Measurements from ENCODE around the gene OLFM4.

Gene OLFM4

DNA sequence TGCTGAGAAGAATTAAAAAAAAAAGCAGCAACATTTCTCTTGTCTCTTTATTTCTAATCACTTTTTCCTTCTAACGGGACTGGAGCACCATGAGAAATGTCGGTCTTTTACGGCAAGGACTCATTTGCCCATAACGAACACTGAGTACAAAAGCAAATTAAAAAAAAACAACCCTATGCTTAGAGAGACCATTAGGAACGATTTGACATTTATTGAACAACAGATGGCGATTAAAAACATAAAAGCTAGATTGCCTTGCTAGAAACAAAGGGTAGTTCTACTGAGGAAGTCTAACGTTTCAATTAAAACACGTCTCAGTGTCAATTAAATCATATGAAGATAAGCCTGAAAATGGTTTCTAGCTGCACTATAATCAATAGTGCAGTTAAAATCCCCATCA, 51.1 kb downstream of the OLFM4 start:
- no peak overlapping the region for H3K4me3 ChIP-seq (ENCODE audit: low read depth, low read length)
- no peak for TF ChIP-seq CTCF (IDR thresholded peaks at IDR 0.05; ENCODE audit: borderline replicate concordance, insufficient read depth, low read depth, low read length)

GRCh38 chr13:53088871-53089270, 60.3 kb downstream of the OLFM4 start:
- no peak for TF ChIP-seq CTCF (IDR thresholded peaks at IDR 0.05; ENCODE audit: borderline replicate concordance, insufficient read depth, low read depth, low read length)

DNA sequence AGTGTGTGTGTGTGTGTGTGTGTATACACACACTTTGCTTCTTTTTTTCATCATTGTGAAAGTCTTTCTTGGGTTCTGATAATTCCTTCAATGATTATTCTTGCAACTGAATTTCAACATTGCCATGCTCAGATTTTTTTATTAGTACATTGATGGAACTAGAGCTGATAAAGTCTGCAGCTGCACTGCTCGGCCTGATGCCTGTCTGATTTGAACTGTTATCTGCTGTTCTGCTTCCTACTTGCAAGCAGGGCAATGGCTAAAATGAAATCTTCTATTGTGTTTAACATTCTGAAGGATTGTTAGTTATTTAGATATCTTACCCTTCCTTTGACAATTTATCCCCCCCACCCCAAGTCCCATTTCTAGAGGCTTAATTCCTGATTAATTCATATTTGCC, 61.3 kb downstream of the OLFM4 start:
- TF ChIP-seq CTCF (IDR thresholded peaks at IDR 0.05; ENCODE audit: borderline replicate concordance, insufficient read depth, low read depth, low read length), result no peak
- H3K4me3 ChIP-seq (ENCODE audit: low read depth, low read length), result no peak overlapping the region

More at GRCh38 chr13:53088871-53089270, 60.3 kb downstream of the OLFM4 start:
- no peak overlapping the region for H3K4me3 ChIP-seq (ENCODE audit: low read depth, low read length)

GRCh38 chr13:53090461-53090860, 61.8 kb downstream of the OLFM4 start:
- no peak for TF ChIP-seq CTCF (IDR thresholded peaks at IDR 0.05; ENCODE audit: borderline replicate concordance, insufficient read depth, low read depth, low read length)
- no peak overlapping the region for H3K4me3 ChIP-seq (ENCODE audit: low read depth, low read length)

DNA sequence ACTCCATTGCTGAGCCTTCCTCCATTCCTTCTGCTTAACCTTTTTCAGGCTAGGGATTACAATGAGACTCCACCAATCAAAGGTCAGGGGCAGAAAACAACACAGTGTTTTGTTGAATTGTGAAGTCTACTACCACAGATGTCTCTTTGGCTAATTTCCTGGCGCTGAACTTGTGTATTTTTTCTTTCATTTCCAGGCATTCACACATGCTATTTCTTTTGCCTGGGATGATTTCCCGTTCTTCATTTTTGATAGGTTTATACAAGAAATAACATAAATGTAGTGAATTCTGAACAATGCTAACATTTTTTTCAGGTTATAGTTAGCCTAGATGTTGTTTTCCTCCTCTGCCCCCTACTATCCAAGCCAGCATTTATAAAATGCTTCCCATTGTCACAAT, 64.3 kb downstream of the OLFM4 start:
- H3K4me3 ChIP-seq (ENCODE audit: low read depth, low read length), result no peak overlapping the region
- TF ChIP-seq CTCF (IDR thresholded peaks at IDR 0.05; ENCODE audit: borderline replicate concordance, insufficient read depth, low read depth, low read length), result no peak

GRCh38 chr13:53098455-53098854, 69.8 kb downstream of the OLFM4 start:
- TF ChIP-seq CTCF (IDR thresholded peaks at IDR 0.05; ENCODE audit: borderline replicate concordance, insufficient read depth, low read depth, low read length), result no peak
- no peak overlapping the region for H3K4me3 ChIP-seq (ENCODE audit: low read depth, low read length)

DNA sequence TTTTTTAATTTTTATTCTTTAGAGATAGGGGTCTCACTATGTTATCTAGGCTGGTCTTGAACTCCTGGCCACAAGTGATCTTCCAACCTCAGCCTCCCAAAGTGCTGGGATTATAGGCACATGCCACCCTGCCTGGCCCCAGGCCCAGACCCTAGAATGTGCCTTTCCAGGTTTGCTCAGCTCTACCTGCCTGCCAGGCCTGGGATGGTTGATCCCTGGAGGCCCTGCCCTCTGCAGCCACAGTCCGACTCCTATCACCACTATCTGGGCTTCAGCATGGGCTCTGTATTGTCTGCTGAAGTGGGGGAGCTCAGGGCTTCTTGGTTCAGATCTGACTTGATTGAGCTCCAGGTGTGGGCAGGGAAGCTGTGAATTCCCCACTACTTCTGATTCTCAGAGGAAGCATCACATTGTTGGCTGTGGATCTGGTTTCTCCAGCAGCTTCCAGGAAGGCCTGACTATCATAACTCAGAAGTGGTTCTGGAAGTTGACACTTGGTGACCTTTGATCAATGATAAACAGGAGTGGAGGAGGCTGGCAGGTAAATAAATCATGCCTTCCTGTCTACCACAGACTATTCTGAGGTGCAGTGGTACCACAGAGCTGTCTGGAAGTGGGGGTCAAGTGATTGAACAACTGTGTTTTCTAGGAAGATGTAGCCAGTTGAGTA, 71.9 kb downstream of the OLFM4 start:
- H3K4me3 ChIP-seq (ENCODE audit: low read depth, low read length), result no peak overlapping the region
- no peak for TF ChIP-seq CTCF (IDR thresholded peaks at IDR 0.05; ENCODE audit: borderline replicate concordance, insufficient read depth, low read depth, low read length)
